ENCODE data around the gene ERCC3.
A peak's percentile ranks its signal among the peaks of the same experiment; 100 is the strongest.

DNA sequence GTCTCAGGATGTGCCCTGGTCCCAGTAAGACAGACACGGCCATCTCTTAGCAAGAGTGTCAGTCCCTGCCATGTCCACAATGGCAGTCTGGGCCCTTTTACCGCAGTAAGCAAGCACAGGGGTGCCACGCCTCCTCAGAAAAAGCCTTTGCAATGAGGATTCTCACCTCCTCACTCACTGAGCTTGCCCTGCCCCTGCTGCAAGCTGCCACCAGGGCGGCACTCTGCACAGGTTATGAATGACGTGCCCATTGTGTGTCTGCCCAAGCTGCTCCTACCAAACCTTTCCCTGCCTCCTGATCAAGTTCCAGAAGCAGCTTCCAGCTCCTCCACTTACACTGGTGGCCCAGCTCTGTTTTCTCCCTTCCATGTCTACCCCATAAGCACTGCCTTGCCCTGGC, 23.3 kb downstream of the ERCC3 start:
- TF ChIP-seq CTCF (IDR thresholded peaks at IDR 0.05) (peak in 1 of 6 experiments; percentile 15), POLR2A (IDR thresholded peaks at IDR 0.05) (no peak)
